HL-60 (cell line): ENCODE results near the gene TNRC6C.

Experiments used
- CTCF ChIP-seq: IDR thresholded peaks from one replicate; pipeline ENCODE4 v1.5.1; 2011; ENCODE audit warnings: low read length, control low read depth, inconsistent platforms; ENCODE audit not compliant: insufficient read depth
- GABPA ChIP-seq: IDR thresholded peaks from 2 replicates; pipeline ENCODE4 v1.6.1; 2012; ENCODE audit warnings: low read depth
- POLR2AphosphoS5 ChIP-seq: IDR thresholded peaks from 2 replicates; pipeline ENCODE4 v1.6.1; 2012; ENCODE audit warnings: low read depth
- SPI1 ChIP-seq: IDR thresholded peaks from 2 replicates; pipeline ENCODE4 v1.6.1; 2012; ENCODE audit warnings: low read depth, mild to moderate bottlenecking, borderline replicate concordance

- TF ChIP-seq CTCF (no peak), GABPA (no peak), POLR2AphosphoS5 (no peak), SPI1 (no peak)
Measured at GRCh38 chr17:78006338-78006737, 47.8 kb downstream of the TNRC6C start.
